GM21528 (cell line): ENCODE results near the gene CFP.

Experiments used
- ATAC-seq: cut with Tn5 transposase; IDR thresholded peaks from one replicate; pipeline ENCODE4 v1.9.1; 2021; ENCODE audit warnings: mild to moderate bottlenecking, moderate library complexity; ENCODE audit not compliant: unreplicated experiment, low FRiP score

Gene CFP

GRCh38 chrX:47576021-47576898, 53.5 kb downstream of the CFP start:
- no peak for ATAC-seq

GRCh38 chrX:47574547-47575301, 55.0 kb downstream of the CFP start:
- ATAC-seq: no peak

GRCh38 chrX:47574076-47574546, 55.6 kb downstream of the CFP start:
- ATAC-seq: no peak

GRCh38 chrX:47573341-47574075, 56.2 kb downstream of the CFP start:
- no peak for ATAC-seq
